Keratinocyte (primary cell): ENCODE data around the gene DNLZ. TPM values are rescaled to one million over a fixed set of nuclear protein-coding genes. Genes with fewer than 3 reads are reported as not detected.

ENCODE experiments used
- DNase-seq: peaks from one replicate; pipeline ENCODE4 v3.0.0-alpha.2; 2011; ENCODE audit warnings: low read depth, missing footprints, low spot score
- FAIRE-seq: peaks from 2 replicates; lab custom pipeline; 2011; peaks lifted over from hg19 to GRCh38; lab: Jason Lieb, UNC
- H2AFZ ChIP-seq: 2 replicates; pipeline ENCODE4 v1.6.0; 2012; ENCODE audit warnings: low read length, control low read depth, inconsistent platforms; ENCODE audit not compliant: control insufficient read depth
- H3K27ac ChIP-seq: 2 replicates; pipeline ENCODE4 v1.5.1; 2011; ENCODE audit warnings: low read length; ENCODE audit not compliant: control insufficient read depth, insufficient read depth
- H3K27me3 ChIP-seq: 3 replicates; pipeline ENCODE4 v1.6.0; 2011; ENCODE audit warnings: low read length; ENCODE audit not compliant: control insufficient read depth, insufficient read depth; ENCODE audit errors: extremely low read depth
- H3K36me3 ChIP-seq, 2 experiments: 2 replicates in 1 of 2; 3 replicates in 1 of 2; pipeline ENCODE4 v1.5.1; 2011; ENCODE audit warnings: low read length in 2 of 2, mild to moderate bottlenecking in 1 of 2; ENCODE audit not compliant: control insufficient read depth in 2 of 2, insufficient read depth in 2 of 2; ENCODE audit errors: extremely low read depth in 1 of 2
- H3K4me1 ChIP-seq: 3 replicates; pipeline ENCODE4 v1.5.1; 2011; ENCODE audit warnings: low read length; ENCODE audit not compliant: control insufficient read depth, insufficient read depth; ENCODE audit errors: extremely low read depth
- H3K4me2 ChIP-seq: 3 replicates; pipeline ENCODE4 v1.6.0; 2011; ENCODE audit warnings: low read depth, low read length; ENCODE audit not compliant: control insufficient read depth, insufficient read depth; ENCODE audit errors: extremely low read depth
- H3K4me3 ChIP-seq, 3 experiments: fragments of 200-600 bp in 1 of 3; sonication (generic) in 1 of 3; 2 replicates in 2 of 3; 3 replicates in 1 of 3; pipeline ENCODE4 v1.5.1; 2011 to 2016; ENCODE audit warnings: low read length in 3 of 3, mild to moderate bottlenecking in 3 of 3, control low read depth in 2 of 3, inconsistent platforms in 1 of 3, low read depth in 1 of 3, mixed read lengths in 1 of 3, mixed run types in 1 of 3, moderate library complexity in 1 of 3; ENCODE audit not compliant: control insufficient read depth in 2 of 3, insufficient read depth in 2 of 3; ENCODE audit errors: extremely low read depth in 1 of 3
- H3K79me2 ChIP-seq: 2 replicates; pipeline ENCODE4 v1.6.0; 2012; ENCODE audit warnings: low read length; ENCODE audit not compliant: control insufficient read depth, insufficient read depth
- H3K9ac ChIP-seq: 3 replicates; pipeline ENCODE4 v1.6.0; 2011; ENCODE audit warnings: low read length; ENCODE audit not compliant: control insufficient read depth, insufficient read depth; ENCODE audit errors: extremely low read depth
- H3K9me1 ChIP-seq: 3 replicates; pipeline ENCODE4 v1.6.0; 2011; ENCODE audit warnings: low read length; ENCODE audit not compliant: control insufficient read depth, insufficient read depth; ENCODE audit errors: extremely low read depth
- H3K9me3 ChIP-seq: 2 replicates; pipeline ENCODE4 v1.5.1; 2012; ENCODE audit warnings: low read depth, low read length; ENCODE audit not compliant: control insufficient read depth
- H4K20me1 ChIP-seq: 3 replicates; pipeline ENCODE4 v1.6.0; 2011; ENCODE audit warnings: low read length; ENCODE audit not compliant: control insufficient read depth, insufficient read depth; ENCODE audit errors: extremely low read depth
- EZH2 ChIP-seq: IDR thresholded peaks from one replicate; pipeline ENCODE4 v1.6.1; 2012; ENCODE audit warnings: inconsistent platforms, mild to moderate bottlenecking, low read length, moderate library complexity
- dilution Hi-C: fragments of 300-500 bp; cut with MboI; formaldehyde crosslinking; loops from one replicate; pipeline ENCODE4 v1.7.0; 2020; ENCODE audit warnings: low sequenced_read_pairs; ENCODE audit not compliant: extremely low pct_ligation_motif_present
- polyA plus RNA-seq, 5 experiments: library from polyadenylated mRNA; depleted of rRNA in 3 of 5; stranded (reverse) in 3 of 5; stranded (forward) in 1 of 5; unstranded in 1 of 5; fragments of >200 nt; gene quantifications; 1 replicate in 1 of 5; 2 replicates in 3 of 5; 3 replicates in 1 of 5; pipeline versions ENCODE4 v1.2.1 to v1.2.3, GENCODE V29; 2011 to 2012; ENCODE audit warnings: missing spikeins in 2 of 5, low read depth in 1 of 5, low replicate concordance in 1 of 5
- TF ChIP-seq, protein P1 (sequence below), 3 experiments: IDR thresholded peaks in 1 of 3; conservative IDR thresholded peaks in 1 of 3; optimal IDR thresholded peaks in 1 of 3; 2 replicates in 2 of 3; 3 replicates in 1 of 3; pipeline versions ENCODE3 to v1.5.1; 2011; ENCODE audit warnings: low read length in 3 of 3, mild to moderate bottlenecking in 3 of 3, moderate library complexity in 2 of 3, control low read depth in 1 of 3, inconsistent platforms in 1 of 3; ENCODE audit not compliant: insufficient read depth in 2 of 3; ENCODE audit errors: extremely low read depth in 1 of 3

The DNLZ gene
- polyA plus RNA-seq, 1 donor (not counting 4 experiments of a cell fraction or from before 2014, with no cell fraction given), result 6.7 TPM

GRCh38 chr9:136326761-136327303, 36.7 kb downstream of the DNLZ start:
- TF ChIP-seq, protein P1, sequence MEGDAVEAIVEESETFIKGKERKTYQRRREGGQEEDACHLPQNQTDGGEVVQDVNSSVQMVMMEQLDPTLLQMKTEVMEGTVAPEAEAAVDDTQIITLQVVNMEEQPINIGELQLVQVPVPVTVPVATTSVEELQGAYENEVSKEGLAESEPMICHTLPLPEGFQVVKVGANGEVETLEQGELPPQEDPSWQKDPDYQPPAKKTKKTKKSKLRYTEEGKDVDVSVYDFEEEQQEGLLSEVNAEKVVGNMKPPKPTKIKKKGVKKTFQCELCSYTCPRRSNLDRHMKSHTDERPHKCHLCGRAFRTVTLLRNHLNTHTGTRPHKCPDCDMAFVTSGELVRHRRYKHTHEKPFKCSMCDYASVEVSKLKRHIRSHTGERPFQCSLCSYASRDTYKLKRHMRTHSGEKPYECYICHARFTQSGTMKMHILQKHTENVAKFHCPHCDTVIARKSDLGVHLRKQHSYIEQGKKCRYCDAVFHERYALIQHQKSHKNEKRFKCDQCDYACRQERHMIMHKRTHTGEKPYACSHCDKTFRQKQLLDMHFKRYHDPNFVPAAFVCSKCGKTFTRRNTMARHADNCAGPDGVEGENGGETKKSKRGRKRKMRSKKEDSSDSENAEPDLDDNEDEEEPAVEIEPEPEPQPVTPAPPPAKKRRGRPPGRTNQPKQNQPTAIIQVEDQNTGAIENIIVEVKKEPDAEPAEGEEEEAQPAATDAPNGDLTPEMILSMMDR (optimal IDR thresholded peaks at IDR 0.05 in 1 of 3, IDR thresholded peaks at IDR 0.05 in 1 of 3, conservative IDR thresholded peaks at IDR 0.05 in 1 of 3; ENCODE audit: extremely low read depth in 1 of 3, insufficient read depth in 2 of 3, low read length in 3 of 3), result no peak
- TF ChIP-seq EZH2, result no peak
- DNase-seq, result no peak
- Histone ChIP-seq H3K4me3 (no peak overlapping the region), H4K20me1 (no peaks in the 10 kb centered on the region), H3K4me2 (no peak overlapping the region), H3K27ac (no peak overlapping the region), H3K79me2 (no peaks in the 10 kb centered on the region), H3K9me1 (no peaks in the 10 kb centered on the region), H3K4me1 (peaks cover 20% of the 10 kb centered on the region), H3K9me3 (no peaks in the 10 kb centered on the region), H2AFZ (no peak overlapping the region), H3K36me3 (no peaks in the 10 kb centered on the region), H3K9ac (no peak overlapping the region), H3K27me3 (peaks cover 22% of the 10 kb centered on the region)
- no peak for FAIRE-seq
- dilution Hi-C loops, result no loop called here

DNA sequence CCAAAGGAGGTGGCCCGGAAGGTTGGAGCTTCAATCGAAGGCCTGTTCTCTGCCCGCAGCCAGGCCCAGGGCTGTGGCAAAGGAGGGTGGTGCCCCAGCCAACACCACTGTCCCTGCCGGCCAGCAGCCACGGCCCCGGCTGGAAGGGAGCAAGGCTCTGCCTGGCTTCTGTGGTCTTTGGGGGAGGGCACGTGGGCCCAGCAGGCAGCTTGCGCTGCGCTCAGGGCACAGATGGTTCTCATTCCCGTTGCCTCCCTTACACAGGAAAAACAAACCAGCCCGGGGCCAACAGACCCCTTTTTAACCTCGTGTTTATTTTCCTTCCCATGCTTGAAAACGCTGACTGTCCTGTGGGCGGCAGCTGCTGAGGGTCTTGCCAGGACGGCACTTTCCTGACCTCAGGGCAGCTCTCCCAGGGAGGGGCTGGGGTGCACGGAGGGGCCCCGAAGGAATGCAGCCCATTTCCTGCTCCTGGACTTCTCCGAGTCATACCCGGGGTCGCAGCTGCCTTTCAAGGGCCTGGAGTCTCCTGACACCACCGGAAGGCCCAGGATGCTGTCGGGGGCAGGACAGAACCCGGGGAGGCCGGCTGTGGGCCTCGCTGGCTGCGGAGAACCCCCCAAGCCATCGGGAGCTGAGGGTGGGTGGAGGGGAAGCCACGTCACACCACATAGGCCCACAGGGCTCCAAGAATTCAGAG, 37.3 kb downstream of the DNLZ start:
- no peaks in the 10 kb centered on the region for H4K20me1 ChIP-seq
- no peak overlapping the region for H3K9ac ChIP-seq
- TF ChIP-seq EZH2, result no peak
- TF ChIP-seq, protein P1 (optimal IDR thresholded peaks at IDR 0.05 in 1 of 3, IDR thresholded peaks at IDR 0.05 in 1 of 3, conservative IDR thresholded peaks at IDR 0.05 in 1 of 3; ENCODE audit: extremely low read depth in 1 of 3, insufficient read depth in 2 of 3, low read length in 3 of 3), result no peak
- no peak for FAIRE-seq
- peaks cover 20% of the 10 kb centered on the region for H3K4me1 ChIP-seq
- no peak overlapping the region for H2AFZ ChIP-seq
- H3K27me3 ChIP-seq, result peaks cover 26% of the 10 kb centered on the region
- no peaks in the 10 kb centered on the region for H3K9me1 ChIP-seq
- no peaks in the 10 kb centered on the region for H3K36me3 ChIP-seq
- H3K4me3 ChIP-seq, result no peak overlapping the region
- no peak overlapping the region for H3K27ac ChIP-seq
- no peaks in the 10 kb centered on the region for H3K79me2 ChIP-seq
- H3K9me3 ChIP-seq, result peaks cover 2% of the 10 kb centered on the region
- H3K4me2 ChIP-seq, result no peak overlapping the region
- no peak for DNase-seq
- dilution Hi-C loops, result no loop called here
